HepG2 (cell line): ENCODE measurements around the gene C1R. TPM values are rescaled to one million over a fixed set of nuclear protein-coding genes. Genes with fewer than 3 reads are reported as not detected.

ENCODE experiments used
- CREB1 ChIP-seq, 2 experiments: fragments of 450-650 bp in 1 of 2; IDR thresholded peaks; 2 replicates each; pipeline ENCODE4 v1.6.1; 2016 to 2017; ENCODE audit warnings: control low read depth in 1 of 2, mild to moderate bottlenecking in 1 of 2, missing compliant biosample characterization in 1 of 2, missing genetic modification characterization in 1 of 2
- ELF4 ChIP-seq: sonication (generic); formaldehyde crosslinking; IDR thresholded peaks from 2 replicates; pipeline ENCODE4 v1.5.0; 2020; ENCODE audit warnings: missing genetic modification reagents, mild to moderate bottlenecking, moderate library complexity, borderline replicate concordance
- JUND ChIP-seq: sonication (generic); formaldehyde crosslinking; IDR thresholded peaks from 2 replicates; pipeline ENCODE4 v1.8.0; 2022; ENCODE audit warnings: mild to moderate bottlenecking, missing genetic modification reagents
- KLF15 ChIP-seq: sonication (generic); formaldehyde crosslinking; IDR thresholded peaks from 2 replicates; pipeline ENCODE4 v1.8.1; 2023; ENCODE audit warnings: borderline replicate concordance, mild to moderate bottlenecking, inconsistent platforms, missing genetic modification reagents, mixed read lengths
- KLF6 ChIP-seq: IDR thresholded peaks from 2 replicates; pipeline ENCODE4 v1.8.0; 2016; ENCODE audit warnings: missing biosample characterization, missing genetic modification reagents
- NFKBIZ ChIP-seq: IDR thresholded peaks from 2 replicates; pipeline ENCODE4 v1.6.1; 2018; ENCODE audit warnings: missing genetic modification reagents, missing compliant biosample characterization
- ZBTB40 ChIP-seq, 2 experiments: fragments of 450-650 bp in 1 of 2; sonication (generic) in 1 of 2; formaldehyde crosslinking in 1 of 2; IDR thresholded peaks; 2 replicates each; pipeline versions ENCODE4 v1.6.1 to v1.8.0; 2016 to 2022; ENCODE audit warnings: antibody characterized with exemption in 1 of 2, mild to moderate bottlenecking in 1 of 2, missing genetic modification reagents in 1 of 2
- ZEB1 ChIP-seq: IDR thresholded peaks from 2 replicates; pipeline ENCODE4 v1.6.1; 2012; ENCODE audit warnings: mild to moderate bottlenecking, low read depth, inconsistent platforms; ENCODE audit not compliant: insufficient replicate concordance
- ZNF317 ChIP-seq: sonication (generic); formaldehyde crosslinking; IDR thresholded peaks from 2 replicates; pipeline ENCODE4 v1.5.0; 2020; ENCODE audit warnings: mild to moderate bottlenecking, missing genetic modification reagents
- ZNF451 ChIP-seq: sonication (generic); formaldehyde crosslinking; IDR thresholded peaks from 2 replicates; pipeline ENCODE4 v1.5.0; 2020; ENCODE audit warnings: mild to moderate bottlenecking, missing genetic modification reagents
- ZNF552 ChIP-seq: sonication (generic); formaldehyde crosslinking; IDR thresholded peaks from 2 replicates; pipeline ENCODE4 v1.9.0; 2022; ENCODE audit warnings: missing genetic modification reagents, mild to moderate bottlenecking, borderline replicate concordance
- ZNF567 ChIP-seq: sonication (generic); formaldehyde crosslinking; IDR thresholded peaks from 2 replicates; pipeline ENCODE4 v1.8.1; 2023; ENCODE audit warnings: mild to moderate bottlenecking, missing genetic modification reagents, borderline replicate concordance
- ZNF614 ChIP-seq: IDR thresholded peaks from 2 replicates; pipeline ENCODE4 v1.6.1; 2018; ENCODE audit warnings: missing biosample characterization, missing genetic modification reagents, inconsistent platforms, borderline replicate concordance
- ZNF691 ChIP-seq: sonication (generic); formaldehyde crosslinking; IDR thresholded peaks from 2 replicates; pipeline ENCODE4 v1.4.0; 2020; ENCODE audit warnings: missing genetic modification reagents, low read depth, mild to moderate bottlenecking, borderline replicate concordance
- ZNF800 ChIP-seq: sonication (generic); formaldehyde crosslinking; IDR thresholded peaks from 2 replicates; pipeline ENCODE4 v1.4.0; 2020; ENCODE audit warnings: missing genetic modification reagents
- ZNF839 ChIP-seq: sonication (generic); formaldehyde crosslinking; IDR thresholded peaks from 2 replicates; pipeline ENCODE4 v1.4.0; 2020; ENCODE audit warnings: missing genetic modification reagents, mild to moderate bottlenecking, borderline replicate concordance
- polyA plus RNA-seq, 8 experiments: library from polyadenylated mRNA; depleted of rRNA in 3 of 8; stranded (reverse) in 7 of 8; unstranded in 1 of 8; fragments of >200 nt; fragmentation: Illumina TruSeq in 4 of 8; extraction: Trizol in 4 of 8; gene quantifications; 2 replicates each; pipeline versions ENCODE4 v1.2.1 to v1.2.3, GENCODE V29; 2011 to 2016; ENCODE audit warnings: low read depth in 4 of 8, missing spikeins in 1 of 8, mixed read lengths in 1 of 8; ENCODE audit not compliant: insufficient read depth in 1 of 8
- total RNA-seq, 5 experiments: library from RNA; depleted of rRNA; stranded (reverse); fragments of >200 nt; fragmentation: Illumina TruSeq; extraction: Trizol; gene quantifications; 2 replicates each; pipeline ENCODE4 v1.2.3, GENCODE V29; 2016; ENCODE audit warnings: low read depth in 1 of 5

C1R gene
- total and polyA plus RNA-seq, 2 of the 13 experiments (the other 11 are each of a cell fraction or from before 2014, with no cell fraction given) = 3.5 to 6.5 TPM

DNA sequence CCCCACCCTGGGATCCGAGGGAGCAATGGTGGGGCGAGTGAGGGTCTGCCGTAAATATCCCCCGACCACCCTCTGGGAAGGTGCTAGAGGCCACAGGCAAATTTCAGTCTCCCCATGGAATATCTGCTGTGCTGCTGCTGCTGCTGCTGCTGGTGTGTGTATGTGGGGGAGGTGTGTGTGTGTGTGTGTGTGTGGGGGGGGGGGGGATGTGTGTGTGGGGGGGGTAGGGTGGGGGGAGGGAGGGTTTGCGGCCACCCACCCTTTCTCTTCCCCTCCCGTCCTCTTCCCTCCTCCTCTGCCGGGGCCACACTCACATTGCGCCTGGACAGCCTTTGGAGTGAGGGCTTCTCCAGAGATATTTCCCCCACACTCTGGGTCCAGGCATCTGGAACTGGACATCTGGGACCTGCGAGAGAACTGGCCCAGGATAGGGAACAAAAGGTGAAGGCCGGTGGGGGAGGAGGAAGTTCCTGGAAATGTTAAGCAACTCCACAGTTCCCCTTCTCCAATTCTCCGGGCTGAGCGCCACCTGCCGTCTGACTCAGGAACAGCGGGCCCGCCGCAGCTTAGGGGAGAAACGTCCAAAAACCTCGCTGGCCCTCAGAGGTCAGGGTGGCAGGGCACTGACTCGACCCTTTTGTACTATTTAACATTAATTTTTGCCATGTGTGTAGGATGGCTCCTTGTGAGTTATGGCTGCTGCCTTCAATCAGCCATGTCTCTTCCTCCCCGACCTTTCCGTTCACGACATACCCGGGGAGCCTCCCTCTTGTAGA, 16.7 kb upstream of the C1R start, which contains the start of gene C1RL (continued):
- TF ChIP-seq ZNF691 (CRISPR knock-in tag) (peak; percentile 64; the same call in 1 of the 2 replicates), ZNF614 (CRISPR knock-in tag) (peak; percentile 24; the same call in 1 of the 2 replicates), NFKBIZ (CRISPR knock-in tag) (peak; percentile 83; the same call in 1 of the 2 replicates), ZNF317 (CRISPR knock-in tag) (no peak), KLF6 (CRISPR knock-in tag) (peak; percentile 90), ZNF552 (0 out of 2 replicates have a peak, but pooled peaks have one; percentile 32), ZBTB40 (IDR thresholded peaks at IDR 0.05) (no peak), ZBTB40 (CRISPR knock-in tag; IDR thresholded peaks at IDR 0.05) (no peak), CREB1 (IDR thresholded peaks at IDR 0.05) (no peak), CREB1 (CRISPR knock-in tag; IDR thresholded peaks at IDR 0.05) (no peak), ZNF800 (CRISPR knock-in tag) (0 out of 2 replicates have a peak, but pooled peaks have one; percentile 22), ELF4 (no peak), ZNF839 (no peak), JUND (CRISPR knock-in tag) (no peak), ZNF567 (CRISPR knock-in tag) (no peak), ZEB1 (peak; percentile 51), ZNF451 (CRISPR knock-in tag) (0 out of 2 replicates have a peak, but pooled peaks have one; percentile 19), KLF15 (CRISPR knock-in tag) (0 out of 2 replicates have a peak, but pooled peaks have one; percentile 6)
